ENCODE measurements around the gene C11orf16. TPM values are rescaled to one million over a fixed set of nuclear protein-coding genes. Genes with fewer than 3 reads are reported as not detected.
A peak's percentile ranks its signal among the peaks of the same experiment; 100 is the strongest.
"Not testable (repeated sequence)": the region's sequence is repeated elsewhere in the genome, so short reads cannot be mapped to it uniquely, and the experiment has no call there.

The C11orf16 gene
- total RNA-seq, 1 experiment from 2014 or later: not detected

DNA sequence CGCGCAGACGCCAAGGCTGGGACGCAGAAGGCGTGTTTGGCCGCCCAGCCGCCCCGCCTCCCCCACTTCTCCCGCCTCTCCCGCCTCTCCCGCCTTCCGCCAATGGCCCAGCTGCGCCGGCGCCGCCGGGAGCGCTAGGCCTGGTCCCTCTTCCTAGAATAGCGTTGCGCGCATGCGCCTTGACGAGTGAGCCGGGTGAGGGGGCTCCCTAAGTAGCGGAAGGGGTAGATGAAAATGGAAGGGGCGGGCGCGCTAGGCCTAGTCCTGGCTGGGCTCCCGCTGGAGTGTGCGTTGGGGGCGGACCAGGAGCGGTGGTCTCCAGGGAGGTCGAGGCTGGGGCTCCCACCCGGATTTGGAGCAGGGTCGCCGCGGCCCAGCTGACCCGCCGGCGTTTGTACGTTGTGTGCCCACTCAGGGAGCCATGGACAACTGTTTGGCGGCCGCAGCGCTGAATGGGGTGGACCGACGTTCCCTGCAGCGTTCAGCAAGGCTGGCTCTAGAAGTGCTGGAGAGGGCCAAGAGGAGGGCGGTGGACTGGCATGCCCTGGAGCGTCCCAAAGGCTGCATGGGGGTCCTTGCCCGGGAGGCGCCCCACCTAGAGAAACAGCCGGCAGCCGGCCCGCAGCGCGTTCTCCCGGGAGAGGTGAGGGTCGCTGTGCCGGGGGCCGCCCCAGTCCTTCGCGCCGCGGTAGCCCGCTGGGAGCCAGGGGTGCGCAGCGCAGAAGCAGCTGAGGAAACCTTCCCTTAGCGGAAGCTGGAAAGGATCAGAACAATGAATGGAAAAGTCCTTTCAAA is 21.5 kb downstream of the C11orf16 start, which contains the start of gene AKIP1:
Gene AKIP1, plus strand, starts transcription at position 161 of the 795 bp plus-strand sequence. Its CDS starts 261 bp downstream, at position 422.
- in situ Hi-C loops (cut with HindIII; ENCODE audit: low pct_unique_long_range_greater_than_20kb, low sequenced_read_pairs): no loop called here

GRCh38 chr11:8910649-8911026 is 22.1 kb downstream of the C11orf16 start:
- no peak for DNase-seq (ENCODE audit: low read depth, low spot score)
- in situ Hi-C loops (cut with HindIII; ENCODE audit: low pct_unique_long_range_greater_than_20kb, low sequenced_read_pairs): no loop called here

More for the DNA sequence above, 21.5 kb downstream of the C11orf16 start, which contains the start of gene AKIP1:
- peak; percentile 96 for DNase-seq (ENCODE audit: low read depth, low spot score)

DNA sequence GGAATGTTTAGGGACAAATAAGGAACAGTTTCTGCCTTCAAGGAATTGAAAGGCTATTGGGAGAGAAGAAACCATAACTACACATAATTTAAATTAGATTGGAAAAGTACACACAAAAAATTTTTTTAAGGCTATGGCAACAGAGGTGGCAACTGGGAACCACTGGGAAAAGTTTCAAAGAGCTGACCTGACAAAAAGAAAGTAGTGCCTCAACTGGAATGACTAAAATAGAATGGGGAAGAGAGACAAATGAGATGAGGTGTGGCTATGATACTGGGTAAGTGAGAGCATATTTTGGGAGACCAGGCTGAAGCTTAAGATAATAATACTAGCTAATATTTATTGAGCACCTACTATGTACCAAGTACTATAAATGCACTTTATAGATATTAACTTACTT is 24.6 kb downstream of the C11orf16 start:
- in situ Hi-C loops (cut with HindIII; ENCODE audit: low pct_unique_long_range_greater_than_20kb, low sequenced_read_pairs): no loop called here
- no peak for DNase-seq (ENCODE audit: low read depth, low spot score)

DNA sequence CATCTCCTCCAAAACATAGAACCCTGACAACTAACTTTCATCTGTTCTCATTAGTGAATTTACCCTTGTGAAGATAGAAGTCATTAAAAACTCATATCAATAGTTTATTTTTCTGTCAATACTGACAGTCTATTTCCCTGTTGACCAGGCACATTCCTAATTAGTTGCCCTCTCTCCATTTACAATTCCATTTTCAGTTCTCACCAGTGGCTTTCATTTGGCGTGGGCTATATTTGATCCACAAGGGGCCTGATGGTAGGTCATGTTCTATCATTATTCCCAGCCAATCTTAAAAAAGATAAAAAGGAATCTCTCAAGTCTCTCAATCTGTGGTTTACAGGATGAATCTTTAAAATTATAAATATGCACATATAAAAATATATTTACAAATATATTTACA is 25.6 kb downstream of the C11orf16 start:
- in situ Hi-C loops (cut with HindIII; ENCODE audit: low pct_unique_long_range_greater_than_20kb, low sequenced_read_pairs): no loop called here
- no peak for DNase-seq (ENCODE audit: low read depth, low spot score)

GRCh38 chr11:8905528-8906165 is 27.1 kb downstream of the C11orf16 start:
- in situ Hi-C loops (cut with HindIII; ENCODE audit: low pct_unique_long_range_greater_than_20kb, low sequenced_read_pairs): no loop called here
- peak; percentile 33 for DNase-seq (ENCODE audit: low read depth, low spot score)

GRCh38 chr11:8899119-8899753 is 33.5 kb downstream of the C11orf16 start:
- no peak for DNase-seq (ENCODE audit: low read depth, low spot score)
- in situ Hi-C loops (cut with HindIII; ENCODE audit: low pct_unique_long_range_greater_than_20kb, low sequenced_read_pairs): no loop called here

DNA sequence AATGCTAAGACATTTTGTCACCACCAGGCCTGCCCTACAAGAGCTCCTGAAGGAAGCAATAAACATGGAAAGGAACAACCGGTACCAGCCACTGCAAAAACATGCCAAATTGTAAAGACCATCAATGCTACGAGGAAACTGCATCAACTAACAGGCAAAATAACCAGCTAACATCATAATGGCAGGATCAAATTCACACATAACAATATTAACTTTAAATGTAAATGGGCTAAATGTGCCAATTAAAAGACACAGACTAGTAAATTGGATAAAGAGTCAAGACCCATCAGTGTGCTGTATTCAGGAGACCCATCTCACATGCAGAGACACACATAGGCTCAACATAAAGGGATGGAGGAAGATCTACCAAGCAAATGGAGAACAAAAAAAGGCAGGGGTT is 41.6 kb downstream of the C11orf16 start:
- in situ Hi-C loops (cut with HindIII; ENCODE audit: low pct_unique_long_range_greater_than_20kb, low sequenced_read_pairs); DNase-seq (ENCODE audit: low read depth, low spot score): not testable (repeated sequence)

DNA sequence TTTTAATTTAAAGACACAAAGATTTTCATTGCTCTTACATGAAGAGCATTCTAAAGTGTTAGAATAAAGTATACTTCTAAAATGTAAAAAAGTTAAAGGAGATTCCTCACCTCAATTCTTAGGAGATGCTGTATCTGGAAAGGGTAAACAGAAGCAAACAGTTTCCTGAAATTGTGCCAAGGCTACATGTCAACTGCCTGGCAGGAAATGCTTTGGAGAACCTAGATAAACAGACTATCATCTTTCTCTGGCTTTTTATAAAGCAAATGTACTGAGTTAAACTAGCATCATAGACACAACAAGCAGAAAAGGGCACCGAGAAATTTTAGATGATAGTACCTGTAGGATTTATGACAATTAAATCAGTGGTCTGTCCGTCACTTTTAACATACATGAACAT is 46.4 kb downstream of the C11orf16 start:
- no peak for DNase-seq (ENCODE audit: low read depth, low spot score)
- in situ Hi-C loops (cut with HindIII; ENCODE audit: low pct_unique_long_range_greater_than_20kb, low sequenced_read_pairs): no loop called here

- in situ Hi-C loops (cut with HindIII; ENCODE audit: low pct_unique_long_range_greater_than_20kb, low sequenced_read_pairs); DNase-seq (ENCODE audit: low read depth, low spot score): not testable (repeated sequence)
Measured at GRCh38 chr11:8881585-8881984, 51.2 kb downstream of the C11orf16 start.

GRCh38 chr11:8878771-8879170 is 54.0 kb downstream of the C11orf16 start:
- in situ Hi-C loops (cut with HindIII; ENCODE audit: low pct_unique_long_range_greater_than_20kb, low sequenced_read_pairs): no loop called here
- DNase-seq (ENCODE audit: low read depth, low spot score): no peak

GRCh38 chr11:8873741-8874405 is 58.9 kb downstream of the C11orf16 start:
- DNase-seq (ENCODE audit: low read depth, low spot score): no peak

DNA sequence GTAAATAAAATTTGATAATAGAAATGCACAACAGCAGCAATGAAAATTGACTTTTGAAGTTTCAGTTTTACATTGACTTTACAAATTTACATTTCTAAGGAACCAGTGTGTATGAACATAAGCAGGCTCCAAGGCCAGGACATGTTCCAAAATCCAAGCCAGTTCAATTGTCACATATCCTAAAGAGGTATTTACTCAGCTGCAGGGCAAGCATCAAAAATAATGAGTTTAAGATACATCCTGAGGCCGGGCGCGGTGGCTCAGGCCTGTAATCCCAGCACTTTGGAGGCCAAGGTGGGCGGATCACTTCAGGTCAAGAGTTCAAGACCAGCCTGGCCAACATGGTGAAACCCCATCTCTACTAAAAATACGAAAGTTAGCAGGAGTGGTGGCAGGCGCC is 60.8 kb downstream of the C11orf16 start:
- no peak for DNase-seq (ENCODE audit: low read depth, low spot score)
- in situ Hi-C loops (cut with HindIII; ENCODE audit: low pct_unique_long_range_greater_than_20kb, low sequenced_read_pairs): no loop called here

More at GRCh38 chr11:8873741-8874405, 58.9 kb downstream of the C11orf16 start:
- in situ Hi-C loops (cut with HindIII; ENCODE audit: low pct_unique_long_range_greater_than_20kb, low sequenced_read_pairs): no loop called here

GRCh38 chr11:8871171-8871775 is 61.5 kb downstream of the C11orf16 start:
- DNase-seq (ENCODE audit: low read depth, low spot score): peak; percentile 81
- in situ Hi-C loops (cut with HindIII; ENCODE audit: low pct_unique_long_range_greater_than_20kb, low sequenced_read_pairs): no loop called here

GRCh38 chr11:8870411-8871170 is 62.2 kb downstream of the C11orf16 start:
- in situ Hi-C loops (cut with HindIII; ENCODE audit: low pct_unique_long_range_greater_than_20kb, low sequenced_read_pairs): no loop called here

More at GRCh38 chr11:8870411-8871170, 62.2 kb downstream of the C11orf16 start:
- peak; percentile 63 for DNase-seq (ENCODE audit: low read depth, low spot score)

Data from SK-MEL-5 (cell line).